Midbrain (tissue), 1 donor: ENCODE data around the gene MAPK10.

Source experiments
- DNase-seq: peaks from one replicate; lab custom pipeline; 2025; lab: John Stamatoyannopoulos, UW

The MAPK10 gene

DNA sequence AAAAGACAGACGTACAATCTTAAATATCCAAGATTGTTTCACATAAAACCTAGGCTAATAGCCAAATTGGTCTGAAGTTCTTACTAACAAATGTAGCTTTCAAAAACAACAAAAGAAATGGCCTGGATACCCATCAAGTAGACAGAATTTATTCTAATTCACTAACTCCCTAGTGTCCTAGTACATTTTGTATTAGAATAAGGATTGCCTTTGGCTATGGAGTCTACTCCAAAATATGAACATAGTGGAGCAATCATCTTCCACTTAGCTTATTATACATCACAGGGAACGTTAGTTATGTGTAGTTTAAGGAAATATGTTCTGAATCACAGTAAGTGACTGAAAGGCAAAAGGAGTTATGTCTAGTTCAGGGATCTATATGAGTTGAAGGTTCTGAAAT lies 81.7 kb downstream of the MAPK10 start:
- no peak for DNase-seq

DNA sequence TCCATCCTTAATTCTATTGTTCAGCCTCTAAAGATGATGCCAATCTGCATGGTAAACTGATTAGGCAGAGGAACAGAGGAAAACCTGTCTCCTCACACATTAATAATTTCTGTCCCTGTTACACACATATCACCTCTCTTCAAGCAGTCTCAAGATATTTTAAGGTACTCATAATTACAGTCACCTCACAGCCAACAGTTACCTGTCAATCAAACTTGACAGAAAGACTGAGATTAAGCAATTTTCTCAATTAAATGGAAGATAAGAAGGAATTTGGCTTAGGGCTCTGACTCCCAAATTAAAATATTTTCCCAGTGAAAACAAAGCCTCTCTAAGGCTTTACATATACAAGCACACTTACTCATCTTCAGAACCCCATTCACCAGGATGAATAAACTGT lies 85.2 kb downstream of the MAPK10 start:
- DNase-seq: no peak

DNA sequence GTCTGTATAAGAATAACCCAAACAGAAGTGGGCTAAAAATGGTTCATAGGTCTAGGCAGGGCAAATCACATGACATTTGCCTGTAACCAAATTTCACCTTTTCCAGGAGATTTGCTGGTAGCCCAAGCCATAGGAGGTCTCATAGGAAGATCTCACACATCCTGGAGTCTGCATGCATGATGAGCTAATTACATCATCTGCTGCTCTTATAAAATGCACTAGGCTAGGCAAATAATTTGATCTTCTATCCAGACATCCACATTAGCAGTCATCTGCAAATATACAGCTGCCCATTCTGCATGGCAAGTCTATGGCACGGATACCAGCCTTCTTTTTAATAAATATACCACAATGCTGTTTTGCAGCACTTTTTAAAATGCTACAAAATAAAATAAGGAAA lies 87.2 kb downstream of the MAPK10 start:
- DNase-seq: no peak

DNA sequence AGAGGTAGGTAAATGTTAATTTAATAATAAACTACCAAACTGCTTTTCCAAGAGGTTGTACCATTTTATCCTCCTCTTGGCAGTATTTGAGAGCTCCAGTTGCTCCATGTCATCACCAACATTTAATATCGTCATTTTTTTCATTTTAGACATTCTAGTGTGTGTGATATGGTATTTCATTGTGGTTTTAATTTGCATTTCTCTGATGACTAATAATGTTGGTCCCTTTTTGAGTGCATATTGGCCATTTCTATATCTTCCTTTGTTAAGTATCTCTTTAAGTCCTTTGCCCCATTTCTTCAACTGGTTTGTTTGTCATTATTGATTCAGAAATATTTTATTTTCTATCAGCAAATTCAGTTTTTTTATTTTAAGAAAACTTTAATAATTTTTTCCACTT lies 88.8 kb downstream of the MAPK10 start:
- no peak for DNase-seq

DNA sequence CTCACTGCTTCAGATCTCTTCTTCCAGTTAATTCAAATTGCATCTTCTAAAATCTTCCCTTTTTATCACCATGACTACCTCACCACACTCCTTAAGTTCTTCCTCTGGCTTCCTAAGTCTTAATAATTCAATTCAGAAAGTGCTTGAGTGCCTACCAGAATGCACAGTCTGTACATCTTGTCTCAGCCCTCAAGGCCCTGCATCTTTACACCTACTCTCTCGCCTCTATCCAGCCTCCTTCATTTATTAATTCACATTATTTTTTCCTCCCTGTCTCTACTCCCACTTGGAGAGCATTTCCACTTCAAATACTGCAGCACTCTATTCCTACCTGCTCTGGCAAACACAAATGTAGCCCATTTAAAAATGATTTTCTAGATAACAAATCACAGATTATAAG lies 90.5 kb downstream of the MAPK10 start:
- no peak for DNase-seq

DNA sequence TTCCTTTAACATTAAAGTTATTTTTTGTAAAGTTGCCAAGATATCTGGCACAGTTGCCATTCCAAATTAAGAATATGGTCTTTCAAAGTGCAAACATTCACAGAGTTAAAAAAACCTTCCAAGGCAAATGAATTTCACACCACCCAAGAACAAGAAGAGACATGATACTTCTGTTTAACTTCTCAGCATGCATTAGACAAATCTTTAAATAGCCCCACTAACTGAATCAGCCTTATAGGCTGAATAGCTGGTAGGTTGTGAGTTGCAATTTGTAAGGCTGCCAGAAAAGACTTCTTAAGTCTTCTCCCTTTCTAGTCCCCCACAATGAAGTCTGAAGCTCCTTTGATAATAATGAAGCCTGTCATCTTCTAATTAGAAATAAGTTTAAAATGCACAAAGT lies 95.6 kb downstream of the MAPK10 start:
- DNase-seq: no peak

DNA sequence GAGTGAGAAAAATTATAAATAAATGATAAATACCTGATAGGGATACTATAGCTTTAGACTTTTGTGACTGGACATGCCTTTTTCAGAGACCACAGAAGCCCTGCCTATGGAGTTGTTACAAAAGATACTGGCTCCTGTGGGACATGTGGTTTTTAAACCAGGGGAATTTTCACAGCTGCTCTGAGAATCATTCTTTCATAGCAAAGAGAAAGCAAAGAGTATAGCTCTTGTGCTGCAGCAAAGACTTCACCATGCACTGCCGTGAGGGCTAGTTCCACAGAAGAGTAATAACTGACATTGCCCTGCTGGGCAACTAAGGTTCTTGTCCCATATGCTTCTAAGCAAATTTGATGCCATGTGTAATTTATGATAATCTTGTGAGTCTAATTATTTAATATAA lies 98.2 kb downstream of the MAPK10 start:
- DNase-seq: no peak

DNA sequence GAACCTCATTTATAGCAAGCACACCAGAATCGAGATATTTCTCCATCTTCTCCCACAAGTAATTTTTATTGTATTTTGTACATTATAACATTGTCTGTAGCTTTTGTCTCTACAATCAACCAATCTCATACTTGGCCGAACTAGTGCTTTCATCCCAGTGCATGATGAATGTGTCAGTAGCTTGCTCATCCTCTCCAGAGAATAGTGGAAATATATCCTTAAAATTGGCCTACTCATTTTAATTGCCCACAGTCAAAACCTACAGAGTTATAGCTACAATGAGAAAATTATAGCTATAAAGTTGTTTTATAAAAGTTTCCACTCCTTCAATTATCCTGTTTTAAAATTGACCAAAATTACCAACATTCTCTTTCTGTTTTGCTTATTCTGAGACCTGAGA lies 103.8 kb downstream of the MAPK10 start:
- DNase-seq: no peak

DNA sequence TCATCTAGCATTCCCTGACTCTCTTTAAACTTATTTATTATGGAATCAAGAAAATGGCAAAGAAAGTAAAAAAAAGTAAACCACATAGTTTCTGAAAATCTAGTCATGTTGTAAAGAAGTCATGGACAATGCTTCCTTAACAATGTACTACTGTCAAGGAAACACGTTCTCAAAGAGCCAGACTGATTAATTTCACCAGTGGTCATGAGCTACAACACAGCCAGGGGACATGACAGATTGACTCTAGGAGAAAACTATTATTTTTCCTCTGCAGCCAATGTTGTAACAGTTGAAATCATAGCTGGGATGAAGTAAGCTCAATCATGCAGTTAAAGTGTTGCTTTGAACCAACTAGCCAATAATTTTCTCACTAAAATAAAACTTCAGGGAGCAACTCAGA lies 109.2 kb downstream of the MAPK10 start:
- DNase-seq: no peak

DNA sequence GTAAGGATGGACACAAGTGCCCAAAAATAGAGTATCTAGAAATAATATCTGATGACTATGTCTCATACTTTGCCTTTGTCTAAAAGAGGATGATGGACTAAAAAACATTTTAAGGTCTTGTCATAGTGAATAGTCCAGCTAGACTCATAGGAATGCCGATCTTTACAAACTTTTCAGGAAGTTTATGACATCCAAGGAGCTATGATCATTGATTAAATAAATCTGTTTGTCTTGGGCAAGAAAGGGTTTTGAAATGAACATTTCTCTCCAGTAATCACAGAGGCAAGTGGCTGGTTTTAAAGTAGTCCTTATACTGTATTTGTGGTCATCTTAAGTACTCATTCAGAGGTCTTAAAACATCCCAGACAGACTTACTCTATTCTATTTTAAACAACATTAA lies 109.8 kb downstream of the MAPK10 start:
- DNase-seq: no peak

DNA sequence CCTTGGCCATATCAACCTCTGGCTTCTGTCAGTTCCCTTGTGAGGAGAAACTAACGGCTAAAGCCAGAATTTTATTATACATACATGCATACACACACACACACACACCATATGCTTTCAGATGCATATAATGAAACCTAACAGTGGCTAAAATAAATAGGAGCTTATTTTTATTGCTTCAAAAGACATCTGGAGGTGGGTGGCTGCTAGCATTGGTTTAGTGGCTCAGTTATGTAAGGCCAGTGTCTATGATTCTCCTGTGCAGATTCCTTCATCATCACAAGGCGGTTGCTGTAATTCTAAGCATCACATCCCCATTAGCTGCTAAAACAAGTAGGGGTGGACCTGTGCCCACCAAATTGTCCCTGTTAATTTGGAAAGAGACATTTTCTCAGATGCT lies 110.8 kb downstream of the MAPK10 start:
- no peak for DNase-seq

DNA sequence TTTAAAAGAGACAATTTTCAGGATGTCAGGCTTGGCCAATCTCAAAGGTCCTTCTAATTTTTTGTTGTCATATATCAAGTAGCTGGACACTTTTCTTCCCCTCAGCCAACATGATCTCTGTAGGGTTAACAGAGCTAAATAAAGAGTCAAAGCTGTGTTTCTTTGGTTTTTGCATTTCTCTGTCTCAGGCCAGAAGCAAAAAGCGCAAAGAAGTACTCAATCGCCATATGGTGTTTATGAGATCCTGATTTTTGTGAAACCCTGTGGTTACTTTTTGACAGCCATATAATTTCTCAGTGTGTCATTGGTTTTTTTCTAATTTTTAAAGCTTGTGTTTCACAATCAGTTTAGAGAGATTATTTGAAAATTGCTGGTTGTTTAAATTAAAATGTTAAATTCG lies 111.9 kb downstream of the MAPK10 start:
- no peak for DNase-seq

DNA sequence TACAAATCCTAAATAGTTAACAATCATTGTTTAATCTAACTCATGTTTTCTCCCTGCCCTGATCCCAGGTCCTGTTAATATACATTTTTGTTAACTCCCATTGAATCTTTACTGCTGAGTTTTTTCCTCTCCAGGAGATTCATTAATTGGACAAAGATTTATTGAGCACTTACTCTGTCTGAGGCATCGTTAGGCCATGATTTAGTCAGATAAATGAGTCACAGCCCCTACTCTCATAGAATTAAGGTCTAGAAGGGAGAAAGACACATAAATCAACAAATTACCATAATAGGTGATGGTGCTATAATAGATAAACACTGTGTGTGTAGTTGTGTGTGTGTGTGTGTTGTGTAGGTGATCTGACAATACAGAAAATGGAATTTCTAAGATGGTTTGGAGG lies 112.5 kb downstream of the MAPK10 start:
- DNase-seq: no peak

DNA sequence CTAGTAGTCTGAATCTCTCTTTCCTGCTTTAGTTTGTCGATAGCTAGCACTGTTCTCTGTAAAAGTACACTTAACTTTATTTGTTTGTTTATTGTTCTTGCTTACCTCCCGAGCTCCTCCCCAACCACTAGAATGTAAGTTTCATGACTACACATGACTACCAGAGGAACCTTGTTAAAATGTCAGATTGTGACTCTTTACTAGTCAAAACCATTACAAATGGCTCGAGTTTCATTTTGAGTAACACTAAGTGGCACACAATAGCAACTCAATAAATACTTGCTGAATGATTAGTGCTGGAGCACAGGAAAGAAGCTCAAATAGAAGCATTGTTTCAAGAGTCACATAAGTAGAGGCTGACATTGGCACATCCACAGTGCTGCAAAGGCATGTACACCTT lies 116.1 kb downstream of the MAPK10 start:
- no peak for DNase-seq

DNA sequence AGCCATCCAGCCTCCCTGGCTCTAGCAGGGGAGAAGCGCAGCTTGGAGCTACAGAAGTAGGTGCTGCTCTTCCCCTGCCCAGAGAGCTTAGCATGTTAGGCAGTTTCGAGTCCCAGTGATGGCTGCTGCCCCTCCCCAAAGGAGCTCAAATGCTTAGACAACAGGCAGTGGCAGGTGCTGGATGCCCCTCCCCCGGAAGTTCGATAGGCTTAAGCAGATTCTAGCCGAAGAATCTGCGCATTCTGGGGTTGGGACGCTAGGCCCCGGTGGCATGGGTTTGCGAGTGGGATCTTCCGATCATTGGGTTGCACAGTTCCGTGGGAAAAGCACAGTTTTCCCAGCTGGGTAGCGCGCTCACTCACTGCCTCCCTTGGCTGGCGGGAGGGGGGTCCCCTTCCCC lies 117.2 kb downstream of the MAPK10 start:
- DNase-seq: no peak

DNA sequence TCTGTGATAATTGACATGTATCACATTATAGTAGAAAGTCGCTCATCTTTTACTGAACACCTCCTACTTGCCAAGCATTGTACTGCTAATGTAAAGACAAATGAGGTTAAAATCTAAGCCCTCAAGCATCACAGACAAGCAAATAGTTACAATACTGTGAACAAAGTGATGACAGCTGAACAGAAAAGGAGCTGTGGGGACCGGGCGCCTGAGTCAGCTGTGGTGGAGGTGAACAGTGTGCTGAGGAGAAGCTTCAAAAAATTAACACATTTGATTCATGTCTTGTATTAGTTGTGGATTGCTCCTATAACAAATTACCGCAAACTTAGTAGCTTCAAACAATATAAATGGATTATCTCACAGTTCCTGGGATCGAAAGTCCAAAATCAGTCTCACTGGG lies 124.3 kb downstream of the MAPK10 start:
- no peak for DNase-seq

DNA sequence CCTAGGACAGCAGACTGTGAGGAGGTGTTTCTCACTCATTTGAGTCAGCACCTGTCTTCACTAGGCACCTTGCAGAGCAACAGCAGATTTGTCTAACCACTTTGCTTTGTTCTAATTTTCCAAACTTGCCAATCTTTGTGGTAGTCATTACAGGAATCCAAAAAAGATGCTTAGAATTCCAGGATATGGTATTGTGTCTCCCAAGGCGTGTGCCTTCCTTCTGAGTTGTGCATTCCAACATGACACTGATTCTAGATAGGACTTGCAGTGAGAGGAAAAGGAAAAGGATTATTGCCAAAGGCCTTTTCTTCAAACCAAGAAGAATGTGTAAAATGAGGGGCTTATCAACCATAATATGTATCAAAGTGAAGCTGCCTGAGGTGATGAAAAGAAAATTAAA lies 126.2 kb downstream of the MAPK10 start:
- no peak for DNase-seq

DNA sequence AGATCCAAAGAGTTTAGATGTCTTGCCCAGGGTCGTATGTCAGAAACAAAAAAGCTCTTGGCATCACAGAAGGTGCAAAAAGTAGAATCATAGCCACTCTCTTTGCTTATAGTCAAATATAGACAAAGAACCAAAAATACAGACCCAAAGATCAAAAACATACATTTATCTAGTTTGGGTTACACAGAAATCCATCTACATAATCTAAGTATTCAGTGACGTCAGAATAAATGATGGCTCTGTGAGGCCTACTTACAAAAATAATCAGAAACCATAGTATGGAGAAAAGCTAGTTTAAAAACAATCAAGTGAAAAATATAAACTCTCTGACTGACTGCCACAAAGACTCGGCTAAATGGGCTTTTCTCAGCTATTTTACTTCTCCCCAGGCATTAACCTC lies 126.8 kb downstream of the MAPK10 start:
- DNase-seq: no peak

DNA sequence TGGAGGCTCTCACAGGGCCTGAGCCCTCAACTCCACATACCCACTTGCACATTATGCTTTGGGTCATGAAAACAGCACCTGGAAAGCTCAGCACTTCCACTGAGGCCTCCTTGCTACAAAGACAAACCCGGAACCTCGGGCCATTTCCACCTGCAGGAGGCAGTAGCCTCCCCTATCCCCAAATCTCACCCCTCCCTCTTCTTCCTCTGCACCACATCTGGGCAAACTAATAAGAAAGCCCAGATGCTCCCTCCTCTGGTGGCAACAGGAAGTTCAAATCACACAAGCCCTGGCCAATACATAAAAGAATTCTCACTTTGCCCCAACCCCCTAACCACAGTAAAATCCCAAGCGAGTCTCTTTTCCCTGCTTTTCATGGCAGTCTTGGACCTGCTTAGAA lies 136.4 kb downstream of the MAPK10 start:
- DNase-seq: no peak

DNA sequence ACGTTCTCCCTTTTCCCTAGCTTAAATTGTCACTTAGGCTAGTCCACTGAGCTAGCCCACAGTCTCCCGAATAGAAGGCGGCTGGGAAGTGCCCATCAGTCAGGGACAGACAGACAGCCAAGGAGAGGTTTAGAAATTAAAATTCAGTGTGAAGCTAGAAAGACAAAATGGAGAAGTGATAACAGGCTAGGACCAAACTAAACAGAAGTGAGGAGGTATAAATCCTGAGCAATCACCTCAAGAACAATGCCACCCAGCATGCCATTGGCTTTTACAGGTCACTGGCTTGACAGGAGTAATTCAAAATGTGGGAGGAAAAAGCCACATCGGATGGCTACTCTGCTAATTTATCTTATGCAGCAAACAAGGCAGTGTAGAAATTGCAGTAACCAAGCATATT lies 138.9 kb downstream of the MAPK10 start:
- DNase-seq: no peak

DNA sequence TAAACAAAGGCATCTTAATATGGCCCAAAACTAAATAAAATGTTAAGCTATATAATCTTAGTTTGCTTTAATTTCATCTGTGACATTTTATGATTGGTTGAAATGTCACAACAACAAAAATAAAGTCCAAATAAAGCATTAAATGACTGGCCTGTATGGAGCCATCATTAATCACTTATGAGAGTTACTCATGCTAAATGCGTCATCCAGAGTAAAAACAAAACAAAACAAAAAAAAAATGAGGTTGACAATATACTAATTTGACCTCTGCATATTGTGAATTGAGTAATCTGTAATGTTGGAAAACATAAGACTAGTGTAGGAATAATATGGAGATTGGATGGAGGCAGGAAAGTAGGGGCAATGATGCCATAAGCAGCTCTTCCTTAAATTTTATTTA lies 139.7 kb downstream of the MAPK10 start:
- DNase-seq: no peak

DNA sequence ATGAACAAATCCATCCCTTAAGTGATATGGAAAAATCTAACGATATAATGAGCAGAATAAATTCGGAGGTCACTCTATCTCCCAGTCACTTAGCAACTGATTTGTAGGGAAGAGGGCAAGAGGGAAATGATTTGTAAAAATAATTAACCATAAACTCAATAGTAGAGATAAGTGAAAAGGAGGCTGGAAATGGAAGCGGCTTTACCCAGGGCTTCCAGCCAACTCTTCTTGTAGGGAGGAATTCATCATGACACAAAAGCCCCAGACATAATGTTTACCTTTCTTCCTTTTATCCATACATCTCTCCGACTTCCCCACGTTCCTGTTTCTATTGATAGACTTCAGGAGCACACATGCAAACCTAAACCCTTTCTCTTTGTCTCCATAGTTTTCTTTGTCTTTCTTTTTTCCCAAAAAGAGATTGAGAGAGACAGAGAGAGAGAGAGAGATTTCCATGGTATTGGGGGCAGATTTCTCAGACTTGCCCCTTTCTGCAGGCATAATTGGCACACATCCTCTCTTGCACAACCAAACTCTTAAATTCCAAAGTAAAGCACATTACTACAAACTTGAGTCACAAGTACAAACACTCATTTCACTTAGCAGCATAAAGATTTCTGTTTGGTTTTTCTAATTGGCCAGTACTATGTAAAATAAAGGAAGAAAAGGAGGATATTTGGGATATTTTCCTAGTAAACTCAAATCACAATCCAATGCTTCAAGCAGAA lies 140.9 kb downstream of the MAPK10 start:
- no peak for DNase-seq

DNA sequence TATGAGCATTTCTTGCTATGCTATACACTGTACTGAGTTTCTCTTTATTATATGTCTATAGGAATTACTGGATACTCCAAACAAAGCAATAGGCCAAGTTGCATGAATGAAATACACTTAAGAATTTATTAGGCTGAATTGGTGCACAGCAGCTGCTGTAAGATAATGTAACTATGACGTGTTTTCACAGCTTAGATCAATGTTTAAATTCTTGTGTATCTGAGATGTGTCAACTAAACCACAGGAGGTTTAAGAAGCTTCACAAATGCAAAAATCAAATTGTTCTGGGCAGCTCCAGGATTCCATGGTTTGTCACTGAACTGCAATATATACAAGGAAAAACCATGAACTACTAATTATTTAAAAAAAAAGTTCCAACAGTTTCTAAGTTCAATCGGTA lies 156.7 kb downstream of the MAPK10 start:
- DNase-seq: no peak

DNA sequence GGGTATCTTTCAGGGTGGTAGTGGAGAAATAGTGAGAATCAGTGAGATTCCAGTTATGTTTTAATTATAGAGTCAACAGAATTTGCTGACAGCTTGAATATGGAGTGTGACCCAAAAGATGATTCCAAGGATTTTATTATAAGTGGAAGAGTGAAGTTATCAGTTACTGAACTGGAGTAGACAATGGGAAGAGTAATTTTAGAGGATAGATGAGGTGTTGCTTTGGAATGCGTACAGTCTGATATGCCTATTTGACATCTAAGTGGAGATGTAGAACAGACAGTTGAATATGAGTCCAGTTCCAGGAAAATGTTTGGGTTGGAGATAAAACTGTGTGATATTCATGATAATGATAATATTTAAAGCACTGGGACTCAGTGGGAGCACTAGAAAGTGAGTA lies 174.2 kb downstream of the MAPK10 start:
- no peak for DNase-seq

DNA sequence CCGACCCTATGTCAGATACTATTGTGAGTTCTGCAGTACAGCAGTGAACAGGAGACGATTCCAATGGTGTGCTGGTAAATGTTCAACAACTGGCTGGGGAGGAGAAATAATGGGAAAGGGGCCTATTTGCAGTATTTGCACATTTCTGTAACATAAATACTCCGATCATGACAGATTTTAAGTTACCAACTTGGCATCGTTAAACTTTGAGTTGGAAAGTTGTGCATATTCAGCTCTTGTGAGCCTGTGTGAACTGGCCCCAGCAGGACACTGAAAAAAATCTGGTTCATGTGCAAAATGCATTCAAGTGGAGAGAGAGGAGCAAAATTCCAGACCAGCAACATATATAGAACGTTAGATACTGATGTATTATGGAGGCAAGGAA lies 175.0 kb downstream of the MAPK10 start:
- no peak for DNase-seq
